H1 (cell line): Measurements from ENCODE around the gene C8B. TPM values are rescaled to one million over a fixed set of nuclear protein-coding genes. Genes with fewer than 3 reads are reported as not detected.

Experiments used
- CTCF ChIA-PET: fragments of 300-600 bp; sonication (Branson Sonifier 250); formaldehyde crosslinking; loops from one replicate; lab custom pipeline; 2021; ENCODE audit not compliant: partially characterized antibody; lab: Charles Lee
- POLR2A ChIA-PET: fragments of 300-600 bp; sonication (Branson Sonifier 250); formaldehyde crosslinking; loops from one replicate; lab custom pipeline; 2021; ENCODE audit warnings: inconsistent platforms; ENCODE audit not compliant: partially characterized antibody; lab: Charles Lee
- DNase-seq, 2 experiments: peaks; one replicate each; pipeline versions ENCODE4 v3.0.0 to v3.0.0-alpha.2; 2010 to 2022; ENCODE audit warnings: low spot score in 2 of 2, low read depth in 1 of 2, mixed read lengths in 1 of 2
- FAIRE-seq: peaks from 2 replicates; lab custom pipeline; 2011; peaks lifted over from hg19 to GRCh38; lab: Jason Lieb, UNC
- H2AFZ ChIP-seq: 2 replicates; pipeline ENCODE4 v1.8.1; 2012; ENCODE audit warnings: low read length, inconsistent platforms
- H2AK5ac ChIP-seq: 2 replicates; pipeline ENCODE4 v1.6.1; 2013; ENCODE audit warnings: low read depth, low read length
- H2BK120ac ChIP-seq: replicated peaks from 2 replicates; pipeline ENCODE3; 2013; ENCODE audit warnings: low read depth, low read length, inconsistent platforms
- H2BK12ac ChIP-seq: 2 replicates; pipeline ENCODE4 v1.6.1; 2013; ENCODE audit warnings: low read depth, low read length
- H2BK15ac ChIP-seq: 2 replicates; pipeline ENCODE4 v1.6.1; 2013; ENCODE audit warnings: low read length
- H2BK20ac ChIP-seq: 2 replicates; pipeline ENCODE4 v1.6.1; 2013; ENCODE audit warnings: low read length
- H2BK5ac ChIP-seq: 2 replicates; pipeline ENCODE4 v1.6.1; 2013; ENCODE audit warnings: low read depth, low read length
- H3K14ac ChIP-seq: 2 replicates; pipeline ENCODE4 v1.6.1; 2013; ENCODE audit warnings: inconsistent platforms; ENCODE audit not compliant: insufficient read length
- H3K18ac ChIP-seq: 2 replicates; pipeline ENCODE4 v1.6.1; 2013; ENCODE audit warnings: low read length; ENCODE audit errors: extremely low read depth
- H3K23ac ChIP-seq: 2 replicates; pipeline ENCODE4 v1.6.1; 2013; ENCODE audit warnings: inconsistent platforms; ENCODE audit not compliant: insufficient read length
- H3K23me2 ChIP-seq: 2 replicates; pipeline ENCODE4 v1.6.1; 2013; ENCODE audit warnings: low read depth, low read length
- H3K27ac ChIP-seq: 2 replicates; pipeline ENCODE4 v1.6.1; 2011; ENCODE audit warnings: low read depth, low read length, inconsistent platforms
- H3K27me3 ChIP-seq, 4 experiments: replicated peaks in 1 of 4; 1 replicate in 1 of 4; 2 replicates in 3 of 4; pipeline versions ENCODE4 v1.6.1 to v1.8.1; 2011 to 2013; ENCODE audit warnings: low read length in 3 of 4, mild to moderate bottlenecking in 3 of 4, inconsistent platforms in 2 of 4, mixed read lengths in 2 of 4, moderate library complexity in 1 of 4; ENCODE audit not compliant: control insufficient read depth in 3 of 4, insufficient read depth in 3 of 4; ENCODE audit errors: extremely low read depth in 1 of 4
- H3K36me3 ChIP-seq, 4 experiments: 2 replicates each; pipeline versions ENCODE4 v1.6.1 to v1.8.1; 2011 to 2013; ENCODE audit warnings: mild to moderate bottlenecking in 4 of 4, low read length in 3 of 4, moderate library complexity in 2 of 4, control low read depth in 1 of 4, inconsistent platforms in 1 of 4; ENCODE audit not compliant: insufficient read depth in 4 of 4, control insufficient read depth in 2 of 4
- H3K4ac ChIP-seq: replicated peaks from 2 replicates; pipeline ENCODE3; 2013; ENCODE audit warnings: low read length, low read depth, mixed read lengths, inconsistent platforms; ENCODE audit not compliant: insufficient read length
- H3K4me1 ChIP-seq, 4 experiments: replicated peaks in 1 of 4; 1 replicate in 1 of 4; 2 replicates in 3 of 4; pipeline versions ENCODE4 v1.6.1 to v1.8.1; 2011 to 2013; ENCODE audit warnings: low read length in 3 of 4, inconsistent platforms in 2 of 4, mixed read lengths in 1 of 4; ENCODE audit not compliant: insufficient read depth in 4 of 4, control insufficient read depth in 3 of 4
- H3K4me2 ChIP-seq, 2 experiments: 2 replicates each; pipeline versions ENCODE4 v1.6.1 to v1.8.1; 2011 to 2013; ENCODE audit warnings: low read depth in 2 of 2, low read length in 2 of 2, control low read depth in 1 of 2, inconsistent platforms in 1 of 2, mild to moderate bottlenecking in 1 of 2; ENCODE audit not compliant: insufficient read depth in 1 of 2
- H3K4me3 ChIP-seq, 4 experiments: fragments of 200-600, 300-600 bp in 1 of 4; sonication (generic), shearing (Covaris generic), sonication (Bioruptor Twin) in 1 of 4; 2 replicates each; pipeline versions ENCODE4 v1.5.1 to v1.8.1; 2011 to 2016; ENCODE audit warnings: low read length in 4 of 4, low read depth in 3 of 4, control low read depth in 2 of 4, inconsistent platforms in 2 of 4, mild to moderate bottlenecking in 2 of 4, mixed read lengths in 1 of 4, moderate library complexity in 1 of 4; ENCODE audit not compliant: insufficient read depth in 2 of 4; ENCODE audit errors: extremely low read depth in 1 of 4
- H3K56ac ChIP-seq: replicated peaks from 2 replicates; pipeline ENCODE3; 2013; ENCODE audit warnings: low read depth, mild to moderate bottlenecking, mixed read lengths, low read length, inconsistent platforms; ENCODE audit not compliant: insufficient read length
- H3K79me1 ChIP-seq: 2 replicates; pipeline ENCODE4 v1.6.1; 2013; ENCODE audit warnings: low read depth, low read length, control low read depth
- H3K79me2 ChIP-seq, 2 experiments: 2 replicates each; pipeline versions ENCODE4 v1.6.1 to v1.8.1; 2012 to 2013; ENCODE audit warnings: low read length in 2 of 2, mild to moderate bottlenecking in 2 of 2, inconsistent platforms in 1 of 2; ENCODE audit not compliant: insufficient read depth in 2 of 2, control insufficient read depth in 1 of 2
- H3K9ac ChIP-seq, 4 experiments: replicated peaks in 1 of 4; 1 replicate in 1 of 4; 2 replicates in 3 of 4; pipeline versions ENCODE4 v1.6.1 to v1.8.1; 2011 to 2013; ENCODE audit warnings: low read depth in 3 of 4, low read length in 3 of 4, control low read depth in 2 of 4, mild to moderate bottlenecking in 2 of 4, moderate library complexity in 2 of 4, inconsistent platforms in 1 of 4; ENCODE audit errors: extremely low read depth in 1 of 4
- H3K9me3 ChIP-seq, 2 experiments: 2 replicates each; pipeline versions ENCODE4 v1.6.1 to v1.8.1; 2012 to 2013; ENCODE audit warnings: mild to moderate bottlenecking in 2 of 2, moderate library complexity in 2 of 2, control low read depth in 1 of 2, inconsistent platforms in 1 of 2, low read depth in 1 of 2, low read length in 1 of 2, mixed read lengths in 1 of 2; ENCODE audit not compliant: insufficient read depth in 2 of 2
- H4K20me1 ChIP-seq, 2 experiments: replicated peaks in 1 of 2; 2 replicates each; pipeline versions ENCODE3 to v1.8.1; 2011 to 2013; ENCODE audit warnings: inconsistent platforms in 2 of 2, low read length in 2 of 2, mild to moderate bottlenecking in 1 of 2; ENCODE audit not compliant: insufficient read depth in 2 of 2, control insufficient read depth in 1 of 2
- H4K5ac ChIP-seq: 2 replicates; pipeline ENCODE4 v1.6.1; 2013; ENCODE audit warnings: low read length, low read depth, mixed read lengths, inconsistent platforms; ENCODE audit not compliant: insufficient read length
- H4K8ac ChIP-seq: 2 replicates; pipeline ENCODE4 v1.8.0; 2013; ENCODE audit warnings: mild to moderate bottlenecking, moderate library complexity, low read length, inconsistent platforms; ENCODE audit not compliant: insufficient read depth; ENCODE audit errors: extremely low read depth
- H4K91ac ChIP-seq: replicated peaks from 2 replicates; pipeline ENCODE3; 2013; ENCODE audit warnings: low read length, mixed read lengths, inconsistent platforms; ENCODE audit not compliant: insufficient read length
- EZH2 ChIP-seq: fragments of 200-600 bp; sonication (generic); IDR thresholded peaks from 2 replicates; pipeline ENCODE4 v1.7.1; 2012; ENCODE audit warnings: low read depth, mild to moderate bottlenecking, moderate library complexity, low read length, inconsistent platforms; ENCODE audit not compliant: severe bottlenecking
- WGBS, 2 experiments: shearing (Covaris generic) in 1 of 2; methylation state at CpG; one replicate each; pipeline versions ENCODE4 v1.1.6 to v1.1.7; 2013 to 2015; ENCODE audit warnings: low lambda C conversion rate in 2 of 2, mixed read lengths in 2 of 2, inconsistent platforms in 1 of 2, low coverage in 1 of 2, missing lambda C conversion rate in 1 of 2; ENCODE audit not compliant: insufficient replicate concordance in 2 of 2, insufficient coverage in 1 of 2, insufficient read length in 1 of 2; ENCODE audit errors: extremely low coverage in 1 of 2, missing lambda C conversion rate in 1 of 2; 5-methylcytosine and 5-hydroxymethylcytosine counted together
- polyA plus RNA-seq, 7 experiments: library from polyadenylated mRNA; depleted of rRNA in 3 of 7; stranded (reverse) in 5 of 7; unstranded in 2 of 7; fragments of >200 nt in 5 of 7; fragments of 200-250 nt in 2 of 7; gene quantifications; 1 replicate in 5 of 7; 2 replicates in 1 of 7; 4 replicates in 1 of 7; pipeline versions ENCODE4 v1.2.1 to v1.2.3, GENCODE V29; 2011 to 2013; ENCODE audit warnings: missing spikeins in 2 of 7, mixed read lengths in 2 of 7
- total RNA-seq: library from RNA; stranded (reverse); fragmentation: NEBNext Ultra II Directional; extraction: Animal tissue kit (Norgen Biotek cat#: 25700); gene quantifications from 2 replicates; pipeline ENCODE4 v1.2.1, GENCODE V29; 2021

The C8B gene
- total and polyA plus RNA-seq, 2 of the 8 experiments (the other 6 are each of a cell fraction or from before 2014, with no cell fraction given), result not detected

DNA sequence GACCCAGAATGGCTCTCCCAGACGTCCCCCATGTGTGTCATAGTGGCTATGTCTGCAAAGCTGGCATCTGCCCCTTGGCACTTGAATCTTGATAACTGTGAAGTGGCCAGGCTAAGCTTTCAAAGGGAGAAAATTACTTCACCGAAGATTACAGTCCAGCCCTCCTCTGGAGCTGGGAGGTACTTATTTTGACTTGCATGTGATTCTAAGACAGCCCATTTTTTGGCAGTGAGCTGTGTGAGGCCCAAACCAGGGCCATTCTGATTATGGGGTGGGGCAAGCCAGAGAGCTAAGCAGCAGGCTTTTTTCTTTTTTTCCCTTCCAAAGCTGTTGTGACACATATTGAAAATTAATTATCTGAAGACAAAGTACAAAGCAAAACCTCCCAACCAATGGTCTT is 42.1 kb upstream of the C8B start:
- Histone ChIP-seq H3K56ac (no peak overlapping the region), H4K8ac (no peak overlapping the region), H2BK12ac (no peak overlapping the region), H3K79me1 (no peaks in the 10 kb centered on the region), H2BK20ac (no peak overlapping the region), H3K4me2 (no peak overlapping the region), H3K9me3 (no peaks in the 10 kb centered on the region), H3K4me3 (no peak overlapping the region), H3K79me2 (no peaks in the 10 kb centered on the region), H2AK5ac (no peak overlapping the region), H2AFZ (no peak overlapping the region), H4K5ac (no peak overlapping the region), H3K27me3 (no peaks in the 10 kb centered on the region), H3K4ac (no peak overlapping the region), H3K23me2 (no peaks in the 10 kb centered on the region), H2BK5ac (no peak overlapping the region), H3K36me3 (no peaks in the 10 kb centered on the region), H3K18ac (no peak overlapping the region), H3K27ac (no peak overlapping the region), H2BK15ac (no peak overlapping the region), H4K20me1 (no peaks in the 10 kb centered on the region), H3K14ac (no peak overlapping the region), H3K4me1 (no peaks in the 10 kb centered on the region), H3K23ac (no peak overlapping the region), H4K91ac (no peak overlapping the region), H2BK120ac (no peak overlapping the region), H3K9ac (no peak overlapping the region)
- FAIRE-seq (no peak), DNase-seq (no peak)
- ChIA-PET POLR2A (no interaction called here), CTCF (interaction anchor here (1.0 to 1.6 kb wide), 5 partner anchors 10 to 73 kb away, joined by 3 to 8 read pairs (median 3); no protein-coding TSS in a partner anchor)
- 80% methylated on average over 2 of the region's 2 CpGs; no CpG with 5 or more reads in 1 of the 2 experiments for WGBS, 2 experiments
- TF ChIP-seq EZH2, result no peak
